ENCODE results near the gene SCG5. TPM values are rescaled to one million over a fixed set of nuclear protein-coding genes. Genes with fewer than 3 reads are reported as not detected.

The SCG5 gene
- polyA plus RNA-seq, 1 experiment: 9.4 TPM

GRCh38 chr15:32687556-32687955 lies 46.0 kb downstream of the SCG5 start:
- POLR2A ChIA-PET: interaction anchor here (0.5 kb wide), 1 partner anchor 121 kb away, joined by 11 read pairs; no protein-coding TSS in a partner anchor
- TF ChIP-seq, protein P1, sequence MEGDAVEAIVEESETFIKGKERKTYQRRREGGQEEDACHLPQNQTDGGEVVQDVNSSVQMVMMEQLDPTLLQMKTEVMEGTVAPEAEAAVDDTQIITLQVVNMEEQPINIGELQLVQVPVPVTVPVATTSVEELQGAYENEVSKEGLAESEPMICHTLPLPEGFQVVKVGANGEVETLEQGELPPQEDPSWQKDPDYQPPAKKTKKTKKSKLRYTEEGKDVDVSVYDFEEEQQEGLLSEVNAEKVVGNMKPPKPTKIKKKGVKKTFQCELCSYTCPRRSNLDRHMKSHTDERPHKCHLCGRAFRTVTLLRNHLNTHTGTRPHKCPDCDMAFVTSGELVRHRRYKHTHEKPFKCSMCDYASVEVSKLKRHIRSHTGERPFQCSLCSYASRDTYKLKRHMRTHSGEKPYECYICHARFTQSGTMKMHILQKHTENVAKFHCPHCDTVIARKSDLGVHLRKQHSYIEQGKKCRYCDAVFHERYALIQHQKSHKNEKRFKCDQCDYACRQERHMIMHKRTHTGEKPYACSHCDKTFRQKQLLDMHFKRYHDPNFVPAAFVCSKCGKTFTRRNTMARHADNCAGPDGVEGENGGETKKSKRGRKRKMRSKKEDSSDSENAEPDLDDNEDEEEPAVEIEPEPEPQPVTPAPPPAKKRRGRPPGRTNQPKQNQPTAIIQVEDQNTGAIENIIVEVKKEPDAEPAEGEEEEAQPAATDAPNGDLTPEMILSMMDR (IDR thresholded peaks at IDR 0.05; ENCODE audit: insufficient read depth, low read depth, low read length): no peak
- no peak for DNase-seq (ENCODE audit: low read depth)
- no peaks in the 10 kb centered on the region for H3K36me3 ChIP-seq (ENCODE audit: control insufficient read depth, insufficient read depth, low read length)
- CTCF ChIA-PET: no interaction called here
- H3K4me3 ChIP-seq (ENCODE audit: low read depth, low read length): no peak overlapping the region
- no peaks in the 10 kb centered on the region for H3K27me3 ChIP-seq (ENCODE audit: control insufficient read depth, insufficient read depth, low read length)

- CTCF ChIA-PET: interaction anchor here (0.6 to 2.5 kb wide), 2 partner anchors 12 to 100 kb away, joined by 4 to 7 read pairs; no protein-coding TSS in a partner anchor
- no peak for DNase-seq (ENCODE audit: low read depth)
- POLR2A ChIA-PET: interaction anchor here (0.5 kb wide), 1 partner anchor 121 kb away, joined by 11 read pairs; no protein-coding TSS in a partner anchor
- TF ChIP-seq, protein P1 (IDR thresholded peaks at IDR 0.05; ENCODE audit: insufficient read depth, low read depth, low read length): no peak
- Histone ChIP-seq H3K27me3 (ENCODE audit: control insufficient read depth, insufficient read depth, low read length) (no peaks in the 10 kb centered on the region), H3K4me3 (ENCODE audit: low read depth, low read length) (no peak overlapping the region), H3K36me3 (ENCODE audit: control insufficient read depth, insufficient read depth, low read length) (no peaks in the 10 kb centered on the region)
Measured at GRCh38 chr15:32688151-32688639, 46.7 kb downstream of the SCG5 start.

DNA sequence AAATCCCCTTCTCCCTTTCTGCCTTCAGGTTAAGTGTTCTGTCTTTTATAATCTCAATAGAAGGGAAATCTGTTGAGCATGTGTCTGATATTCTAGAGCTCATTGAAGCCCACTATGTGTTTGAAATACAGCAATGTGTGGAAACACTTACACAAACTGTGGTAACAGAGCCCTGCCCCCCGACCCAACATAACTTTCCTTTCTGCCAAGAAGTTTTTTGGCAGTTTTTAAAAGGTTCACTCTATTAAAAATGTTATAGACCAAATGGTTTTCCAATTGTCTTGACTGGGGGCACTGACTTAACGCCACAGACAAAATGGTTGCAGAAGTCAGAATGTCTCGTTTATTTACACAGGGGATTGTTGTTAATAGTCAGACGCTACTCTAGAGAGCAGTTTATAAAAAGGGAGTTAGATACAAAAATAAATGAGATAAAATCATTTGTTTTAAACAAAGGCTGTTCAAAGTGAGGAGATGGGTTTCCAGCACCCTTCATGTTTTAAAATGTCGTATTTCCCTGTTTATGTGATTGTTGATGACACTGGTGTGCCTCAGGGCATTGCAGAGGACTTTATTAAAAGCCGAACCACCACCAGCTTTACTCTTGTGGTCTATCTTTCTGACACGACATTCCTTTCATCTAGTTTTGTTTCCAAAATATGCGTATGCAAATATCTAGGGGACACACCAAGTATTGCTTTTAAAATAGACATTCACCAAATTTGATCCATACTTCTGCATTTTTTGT lies 49.6 kb downstream of the SCG5 start:
- H3K4me3 ChIP-seq (ENCODE audit: low read depth, low read length): no peak overlapping the region
- no peak for DNase-seq (ENCODE audit: low read depth)
- TF ChIP-seq, protein P1 (IDR thresholded peaks at IDR 0.05; ENCODE audit: insufficient read depth, low read depth, low read length): no peak
- ChIA-PET POLR2A (no interaction called here), CTCF (interaction anchor here (0.7 to 2.0 kb wide), 2 partner anchors 13 to 16 kb away, joined by 4 to 5 read pairs; no protein-coding TSS in a partner anchor)
- no peaks in the 10 kb centered on the region for H3K27me3 ChIP-seq (ENCODE audit: control insufficient read depth, insufficient read depth, low read length)
- H3K36me3 ChIP-seq (ENCODE audit: control insufficient read depth, insufficient read depth, low read length): no peaks in the 10 kb centered on the region

- H3K27me3 ChIP-seq (ENCODE audit: control insufficient read depth, insufficient read depth, low read length): no peaks in the 10 kb centered on the region
- CTCF ChIA-PET: interaction anchor here (2.0 kb wide), 1 partner anchor 15 kb away, joined by 4 read pairs; no protein-coding TSS in a partner anchor
- no peak overlapping the region for H3K4me3 ChIP-seq (ENCODE audit: low read depth, low read length)
- no peaks in the 10 kb centered on the region for H3K36me3 ChIP-seq (ENCODE audit: control insufficient read depth, insufficient read depth, low read length)
- TF ChIP-seq, protein P1 (IDR thresholded peaks at IDR 0.05; ENCODE audit: insufficient read depth, low read depth, low read length): no peak
- POLR2A ChIA-PET: no interaction called here
- DNase-seq (ENCODE audit: low read depth): no peak
Measured at GRCh38 chr15:32691689-32692038, 50.2 kb downstream of the SCG5 start.

- Histone ChIP-seq H3K36me3 (ENCODE audit: control insufficient read depth, insufficient read depth, low read length) (no peaks in the 10 kb centered on the region), H3K4me3 (ENCODE audit: low read depth, low read length) (no peak overlapping the region), H3K27me3 (ENCODE audit: control insufficient read depth, insufficient read depth, low read length) (no peaks in the 10 kb centered on the region)
- CTCF ChIA-PET: no interaction called here
- TF ChIP-seq, protein P1 (IDR thresholded peaks at IDR 0.05; ENCODE audit: insufficient read depth, low read depth, low read length): no peak
- no peak for DNase-seq (ENCODE audit: low read depth)
- POLR2A ChIA-PET: no interaction called here
Measured at GRCh38 chr15:32692286-32692685, 50.8 kb downstream of the SCG5 start.
